ENCODE results near the gene ITPA.

DNA sequence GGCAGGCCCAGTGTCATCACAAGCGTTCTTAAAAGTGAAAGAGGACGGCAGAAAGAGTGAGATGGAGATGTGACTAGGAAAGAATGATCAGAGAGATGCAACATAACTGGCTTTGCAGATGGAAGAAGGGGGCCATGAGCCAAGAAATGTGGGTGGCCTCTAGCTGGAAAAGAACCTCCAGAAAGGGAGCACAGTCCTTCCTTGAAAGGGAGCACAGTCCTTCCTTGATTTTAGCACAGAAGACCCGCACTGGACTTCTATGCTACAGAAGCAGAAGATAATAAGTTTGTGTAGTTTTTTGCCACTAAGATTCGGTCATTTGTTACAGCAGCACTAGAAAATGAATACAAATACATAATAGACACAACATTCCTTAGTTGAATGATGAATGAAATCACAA, 29.0 kb upstream of the ITPA start:
- TF ChIP-seq, protein P1, sequence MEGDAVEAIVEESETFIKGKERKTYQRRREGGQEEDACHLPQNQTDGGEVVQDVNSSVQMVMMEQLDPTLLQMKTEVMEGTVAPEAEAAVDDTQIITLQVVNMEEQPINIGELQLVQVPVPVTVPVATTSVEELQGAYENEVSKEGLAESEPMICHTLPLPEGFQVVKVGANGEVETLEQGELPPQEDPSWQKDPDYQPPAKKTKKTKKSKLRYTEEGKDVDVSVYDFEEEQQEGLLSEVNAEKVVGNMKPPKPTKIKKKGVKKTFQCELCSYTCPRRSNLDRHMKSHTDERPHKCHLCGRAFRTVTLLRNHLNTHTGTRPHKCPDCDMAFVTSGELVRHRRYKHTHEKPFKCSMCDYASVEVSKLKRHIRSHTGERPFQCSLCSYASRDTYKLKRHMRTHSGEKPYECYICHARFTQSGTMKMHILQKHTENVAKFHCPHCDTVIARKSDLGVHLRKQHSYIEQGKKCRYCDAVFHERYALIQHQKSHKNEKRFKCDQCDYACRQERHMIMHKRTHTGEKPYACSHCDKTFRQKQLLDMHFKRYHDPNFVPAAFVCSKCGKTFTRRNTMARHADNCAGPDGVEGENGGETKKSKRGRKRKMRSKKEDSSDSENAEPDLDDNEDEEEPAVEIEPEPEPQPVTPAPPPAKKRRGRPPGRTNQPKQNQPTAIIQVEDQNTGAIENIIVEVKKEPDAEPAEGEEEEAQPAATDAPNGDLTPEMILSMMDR (IDR thresholded peaks at IDR 0.05; ENCODE audit: borderline replicate concordance, extremely low read depth, low read length, poor library complexity, severe bottlenecking) = no peak
- no peak for TF ChIP-seq EZH2 (IDR thresholded peaks at IDR 0.05; ENCODE audit: borderline replicate concordance, low read depth, low read length, severe bottlenecking)
